PC-9 (cell line): Measurements from ENCODE around the gene OR14K1. TPM values are rescaled to one million over a fixed set of nuclear protein-coding genes. Genes with fewer than 3 reads are reported as not detected.
"Not testable (repeated sequence)": the region's sequence is repeated elsewhere in the genome, so short reads cannot be mapped to it uniquely, and the experiment has no call there.

Source experiments
- BruUV-seq: library from RNA; stranded (reverse); fragments of 400-500 nt; replicated peaks from 2 replicates; lab custom pipeline; 2021; lab: Mats Ljungman, UMichigan
- CTCF ChIA-PET: fragments of 300-600 bp; sonication (Branson Sonifier 250); formaldehyde crosslinking; loops from one replicate; lab custom pipeline; 2022; ENCODE audit warnings: antibody characterized with exemption; lab: Charles Lee
- POLR2A ChIA-PET: fragments of 300-600 bp; sonication (Branson Sonifier 250); formaldehyde crosslinking; loops from one replicate; lab custom pipeline; 2022; ENCODE audit warnings: antibody characterized with exemption; ENCODE audit not compliant: unreplicated experiment; lab: Charles Lee
- DNase-seq, 2 experiments: peaks; one replicate each; pipeline versions ENCODE4 v3.0.0 to v3.0.0-alpha.2; 2015 to 2022; ENCODE audit warnings: mixed read lengths in 1 of 2
- H2AFZ ChIP-seq: fragments of 200-600 bp; sonication (generic); 2 replicates; pipeline ENCODE4 v1.8.1; 2017; ENCODE audit warnings: antibody characterized with exemption
- H3F3A ChIP-seq: fragments of 200-600 bp; sonication (generic); 2 replicates; pipeline ENCODE4 v1.8.1; 2017; ENCODE audit warnings: antibody characterized with exemption, mild to moderate bottlenecking, low read depth; ENCODE audit not compliant: insufficient read depth
- H3K27ac ChIP-seq: fragments of 200-600 bp; sonication (generic); 2 replicates; pipeline ENCODE4 v1.6.1; 2016; ENCODE audit warnings: mixed run types
- H3K27me3 ChIP-seq: fragments of 200-600 bp; sonication (generic); 2 replicates; pipeline ENCODE4 v1.6.1; 2016; ENCODE audit warnings: low read depth, mixed run types; ENCODE audit not compliant: insufficient read depth
- H3K36me3 ChIP-seq: fragments of 200-600 bp; sonication (generic); 2 replicates; pipeline ENCODE4 v1.6.1; 2016; ENCODE audit warnings: low read depth, mixed run types
- H3K4me1 ChIP-seq: fragments of 200-600 bp; sonication (generic); replicated peaks from 2 replicates; pipeline ENCODE4 v1.6.1; 2016; ENCODE audit warnings: mixed run types; ENCODE audit not compliant: insufficient read depth
- H3K4me2 ChIP-seq: fragments of 200-600 bp; sonication (generic); 2 replicates; pipeline ENCODE4 v1.6.1; 2017; ENCODE audit warnings: mixed run types
- H3K4me3 ChIP-seq: fragments of 200-600 bp; sonication (generic); 2 replicates; pipeline ENCODE4 v1.6.1; 2016; ENCODE audit warnings: mixed run types
- H3K79me2 ChIP-seq: fragments of 200-600 bp; sonication (generic); 2 replicates; pipeline ENCODE4 v1.6.1; 2017; ENCODE audit warnings: low read depth, mixed run types
- H3K9me2 ChIP-seq: fragments of 200-600 bp; sonication (generic); 2 replicates; pipeline ENCODE4 v1.8.1; 2017; ENCODE audit warnings: mild to moderate bottlenecking; ENCODE audit not compliant: insufficient read depth
- H3K9me3 ChIP-seq: fragments of 200-600 bp; sonication (generic); 2 replicates; pipeline ENCODE4 v1.8.1; 2016; ENCODE audit warnings: low read depth; ENCODE audit not compliant: insufficient read depth
- H4K20me1 ChIP-seq: fragments of 200-600 bp; sonication (generic); 2 replicates; pipeline ENCODE4 v1.8.1; 2017; ENCODE audit not compliant: insufficient read depth
- CTCF ChIP-seq: fragments of 200-600 bp; sonication (generic); conservative IDR thresholded peaks from 2 replicates; pipeline ENCODE4 v1.6.1; 2017; ENCODE audit warnings: mixed run types, antibody characterized with exemption, mild to moderate bottlenecking, moderate library complexity
- EZH2 ChIP-seq: fragments of 200-600 bp; sonication (generic); IDR thresholded peaks from 2 replicates; pipeline ENCODE4 v1.8.0; 2017; ENCODE audit warnings: antibody characterized with exemption, low read depth
- intact Hi-C: fragments of 100-400 bp; cut with micrococcal nuclease; formaldehyde crosslinking; loops from one replicate; pipeline ENCODE4 v1.10.0; 2022; ENCODE audit not compliant: unreplicated experiment
- total RNA-seq: library from RNA; stranded (reverse); gene quantifications from 2 replicates; pipeline ENCODE4 v1.2.3, GENCODE V29; 2021

The OR14K1 gene
- total RNA-seq, 1 experiment from 2014 or later = not detected

- ChIA-PET CTCF (no interaction called here), POLR2A (no interaction called here)
- TF ChIP-seq CTCF (no peak), EZH2 (no peak)
- Histone ChIP-seq H3K4me2 (no peak overlapping the region), H2AFZ (no peak overlapping the region), H3K27me3 (no peaks in the 10 kb centered on the region), H3K79me2 (no peaks in the 10 kb centered on the region), H3K4me1 (no peaks in the 10 kb centered on the region), H3K36me3 (no peaks in the 10 kb centered on the region), H3K9me3 (no peaks in the 10 kb centered on the region), H3F3A (no peaks in the 10 kb centered on the region), H4K20me1 (no peaks in the 10 kb centered on the region), H3K9me2 (no peaks in the 10 kb centered on the region; the same call in 1 of the 2 replicates), H3K4me3 (no peak overlapping the region), H3K27ac (no peak overlapping the region)
- intact Hi-C loops = no loop called here
- DNase-seq = no peak
- no TSS peak for BruUV-seq
These were observed 3.3 kb downstream of the OR14K1 start for GRCh38 chr1:247741756-247742155.

- H2AFZ ChIP-seq, H3K27ac ChIP-seq, DNase-seq, H4K20me1 ChIP-seq, H3K9me3 ChIP-seq, H3K4me3 ChIP-seq, H3K79me2 ChIP-seq, BruUV-seq, H3F3A ChIP-seq, H3K27me3 ChIP-seq, CTCF ChIA-PET, H3K4me1 ChIP-seq, intact Hi-C loops, H3K4me2 ChIP-seq, H3K36me3 ChIP-seq, POLR2A ChIA-PET, H3K9me2 ChIP-seq: not testable (repeated sequence)
These were observed 3.9 kb downstream of the OR14K1 start for GRCh38 chr1:247742215-247742760.

GRCh38 chr1:247746391-247746935 is 8.0 kb downstream of the OR14K1 start:
- H4K20me1 ChIP-seq = no peaks in the 10 kb centered on the region
- no peaks in the 10 kb centered on the region for H3K79me2 ChIP-seq
- no TSS peak for BruUV-seq
- TF ChIP-seq CTCF (no peak), EZH2 (no peak)
- CTCF ChIA-PET = no interaction called here
- no peaks in the 10 kb centered on the region; the same call in 1 of the 2 replicates for H3K9me2 ChIP-seq
- no peaks in the 10 kb centered on the region for H3K9me3 ChIP-seq
- no peak for DNase-seq
- POLR2A ChIA-PET = no interaction called here
- H3K27me3 ChIP-seq = no peaks in the 10 kb centered on the region
- no peak overlapping the region for H3K27ac ChIP-seq
- intact Hi-C loops = no loop called here
- no peaks in the 10 kb centered on the region for H3F3A ChIP-seq
- H3K4me3 ChIP-seq = no peak overlapping the region
- no peaks in the 10 kb centered on the region for H3K4me1 ChIP-seq
- no peaks in the 10 kb centered on the region for H3K36me3 ChIP-seq
- H3K4me2 ChIP-seq = no peak overlapping the region
- no peak overlapping the region for H2AFZ ChIP-seq

- Histone ChIP-seq H3K4me2 (no peak overlapping the region), H4K20me1 (no peaks in the 10 kb centered on the region), H3K27me3 (no peaks in the 10 kb centered on the region), H3F3A (no peaks in the 10 kb centered on the region), H3K4me3 (no peak overlapping the region), H3K36me3 (no peaks in the 10 kb centered on the region), H3K27ac (no peak overlapping the region), H3K4me1 (no peaks in the 10 kb centered on the region), H3K9me2 (no peaks in the 10 kb centered on the region; the same call in 1 of the 2 replicates), H3K79me2 (no peaks in the 10 kb centered on the region), H3K9me3 (no peaks in the 10 kb centered on the region), H2AFZ (no peak overlapping the region)
- no TSS peak for BruUV-seq
- intact Hi-C loops = no loop called here
- POLR2A ChIA-PET = no interaction called here
- CTCF ChIA-PET = no interaction called here
- TF ChIP-seq EZH2 (no peak), CTCF (no peak)
- DNase-seq = no peak
These were observed 9.2 kb downstream of the OR14K1 start for GRCh38 chr1:247747616-247748015.
